Stimulated activated naive CD8-positive, alpha-beta T cell treated with anti-CD3 and anti-CD28 coated beads, Interleukin-15, amount 100 ng/mL, for 72 hours (primary cell): ENCODE measurements around the gene CADPS2.

Experiments
- ATAC-seq: fragments of 150-1000 bp; cut with Tn5 transposase; 2 replicates; pipeline ENCODE4 v1.10.0; 2021; ENCODE audit warnings: mild to moderate bottlenecking, moderate library complexity
- DNase-seq, 2 donors: peaks; one replicate each; pipeline ENCODE4 v3.0.0; 2021 to 2022
- H3K27ac Mint-ChIP-seq, 2 donors: one replicate each; pipeline ENCODE4 v1.8.0; 2022; ENCODE audit warnings: mild to moderate bottlenecking in 2 of 2, mixed read lengths in 2 of 2, moderate library complexity in 2 of 2
- H3K27me3 Mint-ChIP-seq: one replicate; pipeline ENCODE4 v1.8.0; 2022; ENCODE audit warnings: mixed read lengths
- H3K4me1 Mint-ChIP-seq: one replicate; pipeline ENCODE4 v1.8.0; 2022; ENCODE audit warnings: mild to moderate bottlenecking, mixed read lengths
- H3K4me3 Mint-ChIP-seq, 2 donors: one replicate each; pipeline ENCODE4 v1.8.0; 2022; ENCODE audit warnings: mild to moderate bottlenecking in 2 of 2, mixed read lengths in 2 of 2, moderate library complexity in 1 of 2
- H3K9me3 Mint-ChIP-seq, 2 donors: one replicate each; pipeline ENCODE4 v1.8.0; 2022; ENCODE audit warnings: mixed read lengths in 2 of 2

Gene CADPS2

DNA sequence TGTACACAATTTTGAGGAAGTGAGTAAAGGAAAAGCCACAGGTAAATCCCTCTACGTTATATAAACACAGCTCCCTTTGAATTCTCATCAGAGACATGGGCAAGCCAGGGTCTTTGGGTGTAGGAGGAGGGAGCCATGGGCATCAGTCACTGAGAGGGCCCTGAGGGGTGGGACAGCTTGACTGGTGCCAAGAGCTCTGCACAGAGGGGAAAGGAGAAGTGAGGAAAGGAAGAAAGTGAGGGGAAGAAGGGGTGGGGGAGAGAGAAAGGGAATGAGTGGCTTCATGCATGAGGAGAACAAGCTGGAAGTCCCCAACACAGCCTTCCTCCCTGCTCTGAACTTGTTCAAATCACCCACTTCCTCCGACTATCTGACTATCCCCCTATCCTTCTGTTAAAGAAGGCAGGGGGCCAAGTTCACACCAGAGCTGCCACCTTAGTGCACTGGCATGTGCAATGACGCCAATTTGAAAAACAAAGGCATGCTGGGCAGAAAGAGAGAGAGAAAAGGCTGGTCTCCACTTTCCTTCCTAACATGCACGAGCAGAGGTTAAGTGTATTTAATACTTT lies 167.2 kb downstream of the CADPS2 start:
- no peak overlapping the region for H3K4me3 Mint-ChIP-seq
- no peak overlapping the region for H3K27ac Mint-ChIP-seq
- ATAC-seq (no peak), DNase-seq (no peak)
- H3K4me1 Mint-ChIP-seq, result no peaks in the 10 kb centered on the region
- H3K27me3 Mint-ChIP-seq, result no peaks in the 10 kb centered on the region
- peaks cover 4 to 7% of the 10 kb centered on the region in 2 donors for H3K9me3 Mint-ChIP-seq

DNA sequence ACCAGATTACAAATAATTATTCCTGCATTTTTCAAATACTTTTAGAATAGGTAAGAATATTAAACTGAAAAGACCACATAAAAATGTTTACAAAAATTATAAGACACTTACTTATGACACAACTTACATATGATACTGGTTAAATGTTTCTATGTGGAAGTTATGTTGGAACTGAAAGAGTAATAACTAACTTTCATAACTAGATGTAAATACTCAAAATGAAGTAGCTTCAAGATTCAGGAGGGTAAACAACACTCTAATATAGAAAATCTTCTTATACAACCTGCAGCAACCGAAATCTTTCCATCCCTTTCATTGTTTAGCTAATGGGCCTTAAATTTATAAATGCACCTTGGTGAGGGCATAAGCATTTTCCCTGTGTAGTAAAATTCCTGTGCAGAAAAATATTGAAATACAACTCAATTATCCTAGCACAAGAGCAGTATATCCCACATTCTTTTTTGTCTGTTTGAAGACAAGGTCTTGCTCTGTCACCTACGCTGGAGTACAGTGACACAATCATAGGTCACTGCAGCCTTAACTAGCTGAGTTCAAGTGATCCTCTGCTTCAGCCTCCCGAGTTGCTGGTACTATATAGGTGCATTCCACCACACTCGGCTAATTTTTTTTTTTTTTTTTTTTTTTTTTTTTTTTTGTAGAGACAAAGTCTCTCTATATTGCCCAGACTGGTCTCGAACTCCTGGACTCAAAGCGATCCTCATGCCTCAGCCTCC lies 168.7 kb downstream of the CADPS2 start:
- DNase-seq, result no peak
- H3K4me1 Mint-ChIP-seq, result no peaks in the 10 kb centered on the region
- no peaks in the 10 kb centered on the region for H3K27me3 Mint-ChIP-seq
- H3K4me3 Mint-ChIP-seq, result no peak overlapping the region
- peaks cover 4 to 7% of the 10 kb centered on the region in 2 donors for H3K9me3 Mint-ChIP-seq
- no peak for ATAC-seq
- no peak overlapping the region for H3K27ac Mint-ChIP-seq

DNA sequence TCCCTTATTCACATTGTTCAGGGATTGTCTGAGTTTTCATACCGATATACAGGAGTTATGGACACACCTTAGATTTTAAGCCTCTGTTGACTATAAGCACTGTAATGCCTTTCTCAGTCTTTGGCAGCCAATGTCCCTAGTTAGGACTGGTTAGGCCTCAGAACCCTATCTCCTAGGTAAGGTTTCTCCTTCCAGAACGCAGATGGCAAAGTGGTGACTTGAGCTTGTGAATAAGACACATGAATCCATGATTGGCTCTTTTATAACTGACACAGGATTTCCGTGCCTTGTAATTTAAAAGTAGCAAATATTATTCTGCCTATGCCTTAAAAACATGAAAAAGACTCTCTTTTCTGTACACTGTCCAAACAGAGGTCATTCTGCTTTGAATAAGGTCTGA lies 171.1 kb downstream of the CADPS2 start:
- H3K9me3 Mint-ChIP-seq, result peaks cover 0 to 4% of the 10 kb centered on the region in 2 donors
- no peaks in the 10 kb centered on the region for H3K27me3 Mint-ChIP-seq
- no peaks in the 10 kb centered on the region for H3K4me1 Mint-ChIP-seq
- DNase-seq (no peak), ATAC-seq (no peak)
- no peak overlapping the region for H3K27ac Mint-ChIP-seq
- no peak overlapping the region for H3K4me3 Mint-ChIP-seq

DNA sequence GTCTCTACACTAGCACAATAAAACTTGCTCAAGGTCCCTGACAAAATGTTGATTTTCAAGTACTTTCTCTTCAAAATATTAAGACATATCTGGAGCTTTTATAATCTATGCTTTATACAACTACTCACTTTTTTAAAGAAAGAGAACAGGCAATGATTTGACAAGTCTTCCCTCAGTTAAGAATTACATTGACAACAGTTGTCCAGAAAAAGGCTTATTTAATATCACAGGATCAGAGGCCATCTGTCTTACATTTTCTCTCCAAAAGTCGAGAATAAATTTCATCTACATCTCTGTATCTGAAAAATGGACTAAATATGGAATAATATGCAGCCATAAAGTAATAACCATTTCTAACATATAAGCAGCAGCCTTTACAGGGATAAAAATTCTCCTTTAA lies 175.3 kb downstream of the CADPS2 start:
- Mint-ChIP-seq H3K4me3 (no peak overlapping the region), H3K27me3 (no peaks in the 10 kb centered on the region), H3K9me3 (no peaks in the 10 kb centered on the region), H3K27ac (no peak overlapping the region), H3K4me1 (no peaks in the 10 kb centered on the region)
- DNase-seq (no peak), ATAC-seq (no peak)

DNA sequence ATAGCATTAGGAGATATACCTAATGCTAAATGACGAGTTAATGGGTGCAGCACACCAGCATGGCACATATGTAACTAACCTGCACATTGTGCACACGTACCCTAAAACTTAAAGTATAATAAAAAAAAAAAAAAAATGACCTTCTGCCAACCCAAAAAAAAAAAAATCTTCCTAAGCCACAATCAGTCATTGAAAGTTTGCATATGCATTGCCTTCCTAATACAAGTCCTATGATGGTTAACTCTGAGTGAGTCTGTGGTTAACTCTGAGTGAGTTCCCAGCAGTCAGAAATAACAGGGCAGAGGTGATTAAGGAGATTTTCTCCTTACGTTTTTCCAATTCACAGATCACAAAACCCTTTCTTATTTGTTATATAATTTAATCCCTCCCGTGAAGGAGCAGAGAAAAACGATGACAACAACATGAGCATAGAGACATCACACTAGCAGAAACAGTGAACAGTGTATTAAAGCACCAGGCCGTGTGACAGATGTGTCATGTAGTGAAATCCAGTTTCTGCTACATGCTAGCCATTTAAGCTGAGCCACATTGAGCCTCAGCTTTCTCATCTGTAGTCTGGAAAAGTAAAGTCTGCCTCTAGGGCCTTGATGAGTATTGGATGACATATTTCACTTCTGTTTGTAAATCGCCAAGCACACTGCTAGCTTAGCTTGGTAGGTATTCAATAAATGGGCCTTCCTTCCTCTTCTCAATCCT lies 176.2 kb downstream of the CADPS2 start:
- no peaks in the 10 kb centered on the region for H3K27me3 Mint-ChIP-seq
- H3K4me1 Mint-ChIP-seq, result no peaks in the 10 kb centered on the region
- H3K9me3 Mint-ChIP-seq, result no peaks in the 10 kb centered on the region
- ATAC-seq (no peak), DNase-seq (no peak)
- no peak overlapping the region for H3K4me3 Mint-ChIP-seq
- no peak overlapping the region for H3K27ac Mint-ChIP-seq

DNA sequence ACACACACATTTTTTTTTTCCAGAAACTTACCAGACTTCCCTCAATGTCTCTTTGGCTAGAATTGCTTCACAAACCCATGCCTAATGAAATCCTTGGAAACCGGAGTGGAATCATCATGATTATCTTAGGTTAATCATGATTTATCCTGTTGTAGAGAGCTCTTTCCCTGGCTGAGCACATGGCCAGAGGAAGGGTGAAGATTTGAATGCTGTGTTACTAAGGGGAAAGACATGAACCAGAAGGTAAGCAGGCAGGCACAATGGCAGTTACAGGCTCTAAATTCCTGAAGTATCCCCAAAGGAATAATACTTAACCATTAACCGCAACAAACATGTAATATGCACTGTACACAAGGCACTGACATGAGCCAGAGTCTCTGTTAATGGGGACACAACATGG lies 179.4 kb downstream of the CADPS2 start:
- H3K27ac Mint-ChIP-seq, result no peak overlapping the region
- H3K27me3 Mint-ChIP-seq, result no peaks in the 10 kb centered on the region
- no peak overlapping the region for H3K4me3 Mint-ChIP-seq
- peaks cover 4 to 7% of the 10 kb centered on the region in 2 donors for H3K9me3 Mint-ChIP-seq
- no peak for ATAC-seq
- no peak for DNase-seq
- no peaks in the 10 kb centered on the region for H3K4me1 Mint-ChIP-seq

DNA sequence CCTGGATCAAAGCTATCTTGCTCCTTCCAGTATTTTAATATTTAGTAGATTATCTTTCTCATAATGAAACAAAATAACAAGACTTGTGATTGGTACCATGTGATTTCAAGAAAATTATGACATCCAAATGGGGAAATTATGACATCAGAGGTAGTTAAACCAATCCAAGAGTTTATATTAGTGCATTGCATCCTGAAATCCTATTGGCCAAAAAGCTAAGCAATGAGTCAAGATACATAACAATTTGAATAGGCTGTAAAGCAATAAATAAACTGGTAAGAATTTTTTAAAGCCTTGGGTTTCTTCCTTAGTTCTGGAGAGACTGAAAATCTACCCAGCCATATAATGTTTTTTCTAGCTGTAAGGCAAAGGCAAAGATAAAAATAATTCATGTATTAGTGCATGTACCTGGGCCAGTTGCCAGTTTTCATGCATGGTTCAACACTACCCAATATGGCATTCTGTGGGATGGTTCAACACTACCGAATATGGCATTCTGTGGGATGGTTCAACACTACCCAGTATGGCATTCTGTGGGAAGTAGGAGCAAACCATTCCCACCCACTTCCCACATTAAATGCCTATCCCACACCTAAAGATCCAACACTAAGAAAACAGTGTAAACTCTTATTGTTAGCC lies 183.3 kb downstream of the CADPS2 start, which contains the start of gene RNF148:
RNF148 (minus strand) TSS at position 51 of the 639 bp plus-strand sequence. CDS start 172 bp downstream, outside the sequence.
- no peaks in the 10 kb centered on the region for H3K4me1 Mint-ChIP-seq
- no peak within 1 kb of the TSS for H3K4me3 Mint-ChIP-seq
- H3K27me3 Mint-ChIP-seq, result no peaks in the 10 kb centered on the region
- DNase-seq (no peak), ATAC-seq (no peak)
- peaks cover 4 to 7% of the 10 kb centered on the region in 2 donors for H3K9me3 Mint-ChIP-seq
- H3K27ac Mint-ChIP-seq, result no peak within 1 kb of the TSS

DNA sequence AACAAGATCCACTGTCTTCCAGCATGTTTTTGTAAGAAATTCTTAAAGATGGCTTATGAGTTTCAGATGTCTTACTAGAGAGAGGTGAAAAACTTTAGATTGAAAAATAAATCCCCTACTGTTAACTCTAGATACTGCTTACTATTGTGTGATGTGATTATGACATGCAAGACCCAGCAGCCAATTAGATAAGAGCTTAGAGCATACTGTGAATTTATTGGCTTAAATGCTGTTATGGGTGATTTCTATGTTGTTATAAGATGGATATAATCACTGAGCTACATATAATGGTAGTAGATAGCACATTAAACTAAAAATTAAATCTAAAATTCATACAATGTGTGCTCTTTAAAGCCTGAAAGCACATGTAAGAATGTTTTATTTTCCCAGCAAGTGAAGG lies 187.2 kb downstream of the CADPS2 start, which contains the start of gene RNF133:
RNF133 (minus strand) TSS at position 101 of the 400 bp plus-strand sequence. CDS start 199 bp downstream, outside the sequence.
- no peaks in the 10 kb centered on the region for H3K4me1 Mint-ChIP-seq
- no peak within 1 kb of the TSS for H3K4me3 Mint-ChIP-seq
- H3K27me3 Mint-ChIP-seq, result no peaks in the 10 kb centered on the region
- H3K9me3 Mint-ChIP-seq, result peaks cover 7 to 8% of the 10 kb centered on the region in 2 donors
- no peak within 1 kb of the TSS for H3K27ac Mint-ChIP-seq
- ATAC-seq (no peak), DNase-seq (no peak)

DNA sequence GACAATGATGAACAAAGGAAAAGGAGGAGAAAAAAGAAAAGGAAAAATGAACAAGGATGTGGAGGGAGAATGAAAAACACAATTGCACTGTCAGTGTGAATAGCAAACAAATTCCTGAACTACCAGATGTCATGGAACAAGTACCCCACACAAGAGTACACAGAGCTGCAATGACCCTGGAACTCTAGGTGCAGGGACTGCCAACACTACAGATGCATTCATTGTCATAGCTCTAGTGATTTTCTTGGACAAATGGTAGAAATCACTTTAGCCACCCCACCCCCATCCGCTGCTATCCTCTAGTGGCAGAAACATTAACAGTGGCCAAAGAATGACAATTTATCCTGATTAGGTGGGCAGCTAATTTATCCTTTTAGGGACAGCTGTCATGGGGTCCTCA lies 190.4 kb downstream of the CADPS2 start:
- Mint-ChIP-seq H3K9me3 (peaks cover 11% of the 10 kb centered on the region in 2 donors), H3K27ac (no peak overlapping the region), H3K27me3 (no peaks in the 10 kb centered on the region), H3K4me3 (no peak overlapping the region), H3K4me1 (no peaks in the 10 kb centered on the region)
- ATAC-seq (no peak), DNase-seq (no peak)

DNA sequence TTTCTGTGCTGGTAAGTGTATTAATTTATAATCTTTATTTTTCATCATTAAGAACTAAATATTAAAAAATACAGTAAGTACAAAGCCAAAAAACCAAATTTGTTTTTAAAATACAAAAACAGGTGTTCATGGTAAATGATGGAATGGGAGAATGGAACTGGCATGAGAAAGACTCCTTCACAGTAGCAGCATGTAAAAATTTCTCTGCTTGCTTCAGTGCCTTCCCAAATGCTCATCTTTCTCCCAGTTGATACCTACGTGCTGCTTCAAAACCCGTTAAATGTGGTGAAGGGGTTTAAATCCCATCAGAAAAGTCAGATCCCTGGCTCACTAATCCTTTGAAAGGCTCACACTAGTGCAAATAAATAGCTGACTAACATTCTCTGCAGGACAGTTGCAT lies 191.6 kb downstream of the CADPS2 start:
- H3K27me3 Mint-ChIP-seq, result no peaks in the 10 kb centered on the region
- H3K27ac Mint-ChIP-seq, result no peak overlapping the region
- no peak for DNase-seq
- no peak overlapping the region for H3K4me3 Mint-ChIP-seq
- no peak for ATAC-seq
- peaks cover 11% of the 10 kb centered on the region in 2 donors for H3K9me3 Mint-ChIP-seq
- no peaks in the 10 kb centered on the region for H3K4me1 Mint-ChIP-seq

DNA sequence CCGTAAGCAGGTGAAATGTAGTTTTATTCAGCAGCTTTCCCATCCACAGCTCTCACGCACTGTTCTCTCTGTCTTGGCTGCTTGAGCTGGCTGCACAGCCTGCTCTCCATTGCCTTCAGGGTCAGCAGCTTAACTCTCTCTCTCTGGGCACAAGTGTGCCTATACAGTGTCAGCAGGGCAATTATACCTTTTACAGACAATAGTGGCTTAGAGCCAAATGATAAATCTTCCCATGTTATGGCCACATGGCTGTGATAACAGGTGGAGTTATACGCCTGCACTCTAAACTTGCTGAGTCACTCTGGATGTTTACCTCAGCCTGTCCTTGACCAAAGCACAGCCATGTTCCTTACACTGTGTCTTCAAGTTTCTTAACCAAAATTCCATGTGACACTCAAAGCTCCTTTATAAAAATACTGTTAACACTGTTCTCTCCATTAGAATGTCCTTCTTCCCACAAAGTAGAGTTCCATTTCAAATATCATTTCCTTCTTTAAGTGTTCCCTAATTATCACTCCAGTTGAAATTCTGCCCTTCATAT lies 193.4 kb downstream of the CADPS2 start:
- peaks cover 11% of the 10 kb centered on the region in 2 donors for H3K9me3 Mint-ChIP-seq
- ATAC-seq, result no peak
- DNase-seq, result no peak
- no peak overlapping the region for H3K4me3 Mint-ChIP-seq
- no peaks in the 10 kb centered on the region for H3K27me3 Mint-ChIP-seq
- H3K4me1 Mint-ChIP-seq, result no peaks in the 10 kb centered on the region
- no peak overlapping the region for H3K27ac Mint-ChIP-seq

DNA sequence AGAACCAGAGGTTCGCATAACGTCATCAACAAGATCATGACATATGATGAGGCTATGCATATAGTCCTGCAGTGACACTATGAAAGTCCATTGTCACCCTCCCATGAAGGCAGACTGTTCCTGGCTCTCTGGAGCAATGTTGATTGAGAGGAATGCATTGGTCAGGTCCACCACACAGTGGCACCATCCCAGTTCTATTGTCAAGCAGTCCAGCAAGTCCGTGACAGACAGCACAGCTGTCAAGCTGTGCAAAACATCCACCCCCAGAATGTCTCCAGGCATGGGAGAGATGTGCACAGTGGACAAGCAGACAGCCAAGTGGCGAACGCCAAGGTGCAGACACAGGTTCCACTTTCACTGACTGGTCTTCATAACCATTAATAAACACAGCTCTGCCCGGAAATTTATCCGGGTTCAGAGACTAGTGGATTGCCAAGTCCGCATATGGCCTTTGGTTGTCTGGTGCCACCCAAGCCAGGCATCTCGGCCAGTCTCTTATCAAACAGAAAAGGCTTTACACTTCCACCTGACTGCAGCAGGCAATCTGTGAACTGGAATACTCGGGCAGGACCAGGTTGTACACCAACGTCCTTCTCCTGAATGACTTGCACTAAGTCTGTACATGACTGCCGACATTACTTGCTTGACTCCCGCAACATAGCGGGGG lies 194.6 kb downstream of the CADPS2 start:
- no peak for DNase-seq
- peaks cover 11% of the 10 kb centered on the region in 2 donors for H3K9me3 Mint-ChIP-seq
- H3K4me3 Mint-ChIP-seq, result no peak overlapping the region
- ATAC-seq, result no peak
- H3K27me3 Mint-ChIP-seq, result no peaks in the 10 kb centered on the region
- no peaks in the 10 kb centered on the region for H3K4me1 Mint-ChIP-seq
- H3K27ac Mint-ChIP-seq, result no peak overlapping the region

DNA sequence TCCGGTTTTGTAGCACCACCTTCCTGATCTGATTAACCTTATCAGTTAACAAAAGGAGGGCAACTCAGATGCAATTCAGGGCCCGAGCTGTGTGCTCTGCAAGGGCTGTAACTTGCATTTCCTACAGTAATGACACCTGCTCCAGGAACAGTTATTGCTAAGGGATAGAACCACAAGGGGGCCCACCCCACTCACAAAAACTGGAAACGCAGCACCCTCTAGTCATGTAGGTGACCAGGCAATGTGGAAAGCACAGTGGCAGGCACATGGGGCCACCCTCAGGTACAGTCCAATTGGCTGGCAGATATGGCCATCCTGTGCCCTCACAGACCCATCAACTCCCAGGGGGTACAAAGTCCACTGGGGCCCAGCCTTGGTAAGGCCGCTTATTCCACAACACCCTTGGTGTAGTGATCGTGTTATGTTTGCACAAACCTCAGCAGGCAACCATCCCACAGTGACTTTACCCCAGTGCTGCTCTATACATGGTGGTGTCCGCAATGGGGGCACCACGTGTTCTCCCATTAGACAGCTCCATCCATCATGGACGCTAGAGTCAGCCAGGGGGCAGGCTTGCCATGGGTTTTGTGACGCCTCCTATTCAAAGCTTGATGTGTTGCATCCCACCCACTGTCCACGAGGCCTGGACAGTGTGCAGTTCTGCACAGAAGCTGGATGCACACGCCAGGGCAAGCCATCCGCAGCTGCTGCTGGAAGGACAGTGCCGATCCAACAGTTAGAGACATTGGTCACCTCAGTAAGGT lies 196.7 kb downstream of the CADPS2 start:
- H3K9me3 Mint-ChIP-seq, result peaks cover 11% of the 10 kb centered on the region in 2 donors
- no peak overlapping the region for H3K4me3 Mint-ChIP-seq
- H3K27me3 Mint-ChIP-seq, result no peaks in the 10 kb centered on the region
- ATAC-seq (no peak), DNase-seq (no peak)
- H3K27ac Mint-ChIP-seq, result no peak overlapping the region
- H3K4me1 Mint-ChIP-seq, result no peaks in the 10 kb centered on the region

DNA sequence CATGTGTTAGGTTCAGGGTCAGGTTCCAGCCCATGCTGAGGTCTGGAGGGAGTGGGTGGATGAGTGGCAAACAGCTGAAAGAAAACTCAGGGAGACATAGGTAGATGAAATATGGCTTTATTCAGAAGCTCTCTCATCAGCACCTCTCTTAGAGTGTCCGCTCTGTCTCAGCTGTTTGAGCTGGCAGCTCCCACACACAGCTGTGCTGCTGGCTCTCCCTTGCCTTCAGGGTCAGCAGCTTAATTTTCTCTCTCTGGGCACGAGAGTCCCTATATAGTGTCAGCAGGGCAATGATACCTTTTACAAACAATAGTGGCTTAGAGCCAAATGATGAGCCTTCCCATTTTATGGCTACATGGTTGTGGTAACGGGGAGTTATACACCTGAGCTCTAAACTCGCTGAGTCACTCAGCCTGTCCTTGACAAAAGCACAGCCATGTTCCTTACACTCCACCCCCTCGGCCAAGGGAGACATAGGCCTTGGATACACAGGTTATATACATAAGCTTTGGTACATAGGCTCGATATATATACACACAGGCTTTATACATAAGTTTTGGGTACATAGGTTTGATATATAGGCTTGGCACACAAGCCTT lies 197.8 kb downstream of the CADPS2 start:
- Mint-ChIP-seq H3K27me3 (no peaks in the 10 kb centered on the region), H3K4me3 (no peak overlapping the region), H3K4me1 (no peaks in the 10 kb centered on the region), H3K27ac (no peak overlapping the region), H3K9me3 (peaks cover 5 to 11% of the 10 kb centered on the region in 2 donors)
- DNase-seq (no peak), ATAC-seq (no peak)
